Measurements from ENCODE around the gene OBSCN.
"Not testable (repeated sequence)": the region's sequence is repeated elsewhere in the genome, so short reads cannot be mapped to it uniquely, and the experiment has no call there.

Gene OBSCN

GRCh38 chr1:228185641-228185965 is 22.2 kb upstream of the OBSCN start:
- DNase-seq (ENCODE audit: extremely low read depth, low read depth), result no peak
- no peak for TF ChIP-seq CTCF (IDR thresholded peaks at IDR 0.05; ENCODE audit: low read depth, low read length)

- not testable (repeated sequence) for DNase-seq (ENCODE audit: extremely low read depth, low read depth)
Measured at GRCh38 chr1:228188249-228188648, 19.6 kb upstream of the OBSCN start.

- DNase-seq (ENCODE audit: extremely low read depth, low read depth), result no peak
- TF ChIP-seq CTCF (IDR thresholded peaks at IDR 0.05; ENCODE audit: low read depth, low read length), result no peak
Measured at GRCh38 chr1:228190182-228190581, 17.7 kb upstream of the OBSCN start.

- TF ChIP-seq CTCF (IDR thresholded peaks at IDR 0.05; ENCODE audit: low read depth, low read length), result no peak
Measured at GRCh38 chr1:228190778-228191177, 17.1 kb upstream of the OBSCN start.

GRCh38 chr1:228194436-228194835 is 13.4 kb upstream of the OBSCN start:
- TF ChIP-seq CTCF (IDR thresholded peaks at IDR 0.05; ENCODE audit: low read depth, low read length), result no peak
- DNase-seq (ENCODE audit: extremely low read depth, low read depth), result no peak

More at GRCh38 chr1:228190778-228191177, 17.1 kb upstream of the OBSCN start:
- DNase-seq (ENCODE audit: extremely low read depth, low read depth), result no peak

- no peak for DNase-seq (ENCODE audit: extremely low read depth, low read depth)
- no peak for TF ChIP-seq CTCF (IDR thresholded peaks at IDR 0.05; ENCODE audit: low read depth, low read length)
Measured at GRCh38 chr1:228194921-228195812, 12.7 kb upstream of the OBSCN start.

GRCh38 chr1:228197555-228198147 is 10.2 kb upstream of the OBSCN start:
- DNase-seq (ENCODE audit: extremely low read depth, low read depth), result no peak
- TF ChIP-seq CTCF (IDR thresholded peaks at IDR 0.05; ENCODE audit: low read depth, low read length), result no peak
